ENCODE measurements around the gene TCEA3.
A peak's percentile ranks its signal among the peaks of the same experiment; 100 is the strongest.

TCEA3 gene

DNA sequence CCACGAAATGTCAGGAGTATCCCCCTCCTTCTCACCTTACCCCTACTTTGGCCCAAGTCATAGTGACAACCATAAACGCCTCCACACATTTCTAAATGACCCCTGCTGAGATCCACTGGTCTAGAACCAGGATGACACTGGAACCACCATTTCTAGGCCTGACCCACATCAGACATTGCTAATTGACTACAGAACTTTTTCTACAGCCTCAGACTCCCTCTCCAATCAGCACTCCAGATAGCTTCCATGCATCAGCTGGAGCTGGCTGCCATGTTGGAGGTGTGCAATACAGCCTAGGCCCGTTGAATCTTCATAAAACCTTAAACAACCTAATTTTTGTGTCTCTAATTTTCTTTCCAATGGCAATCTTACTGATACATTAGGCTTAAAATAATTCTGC is 18.6 kb downstream of the TCEA3 start:
- no peak for DNase-seq (ENCODE audit: low spot score)
- TF ChIP-seq, protein P1, sequence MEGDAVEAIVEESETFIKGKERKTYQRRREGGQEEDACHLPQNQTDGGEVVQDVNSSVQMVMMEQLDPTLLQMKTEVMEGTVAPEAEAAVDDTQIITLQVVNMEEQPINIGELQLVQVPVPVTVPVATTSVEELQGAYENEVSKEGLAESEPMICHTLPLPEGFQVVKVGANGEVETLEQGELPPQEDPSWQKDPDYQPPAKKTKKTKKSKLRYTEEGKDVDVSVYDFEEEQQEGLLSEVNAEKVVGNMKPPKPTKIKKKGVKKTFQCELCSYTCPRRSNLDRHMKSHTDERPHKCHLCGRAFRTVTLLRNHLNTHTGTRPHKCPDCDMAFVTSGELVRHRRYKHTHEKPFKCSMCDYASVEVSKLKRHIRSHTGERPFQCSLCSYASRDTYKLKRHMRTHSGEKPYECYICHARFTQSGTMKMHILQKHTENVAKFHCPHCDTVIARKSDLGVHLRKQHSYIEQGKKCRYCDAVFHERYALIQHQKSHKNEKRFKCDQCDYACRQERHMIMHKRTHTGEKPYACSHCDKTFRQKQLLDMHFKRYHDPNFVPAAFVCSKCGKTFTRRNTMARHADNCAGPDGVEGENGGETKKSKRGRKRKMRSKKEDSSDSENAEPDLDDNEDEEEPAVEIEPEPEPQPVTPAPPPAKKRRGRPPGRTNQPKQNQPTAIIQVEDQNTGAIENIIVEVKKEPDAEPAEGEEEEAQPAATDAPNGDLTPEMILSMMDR (conservative IDR thresholded peaks at IDR 0.05; ENCODE audit: low read depth), result no peak
- no peak overlapping the region for H3K27ac ChIP-seq
- ChIA-PET POLR2A (ENCODE audit: low non-redundant PET) (no interaction called here), CTCF (no interaction called here)

DNA sequence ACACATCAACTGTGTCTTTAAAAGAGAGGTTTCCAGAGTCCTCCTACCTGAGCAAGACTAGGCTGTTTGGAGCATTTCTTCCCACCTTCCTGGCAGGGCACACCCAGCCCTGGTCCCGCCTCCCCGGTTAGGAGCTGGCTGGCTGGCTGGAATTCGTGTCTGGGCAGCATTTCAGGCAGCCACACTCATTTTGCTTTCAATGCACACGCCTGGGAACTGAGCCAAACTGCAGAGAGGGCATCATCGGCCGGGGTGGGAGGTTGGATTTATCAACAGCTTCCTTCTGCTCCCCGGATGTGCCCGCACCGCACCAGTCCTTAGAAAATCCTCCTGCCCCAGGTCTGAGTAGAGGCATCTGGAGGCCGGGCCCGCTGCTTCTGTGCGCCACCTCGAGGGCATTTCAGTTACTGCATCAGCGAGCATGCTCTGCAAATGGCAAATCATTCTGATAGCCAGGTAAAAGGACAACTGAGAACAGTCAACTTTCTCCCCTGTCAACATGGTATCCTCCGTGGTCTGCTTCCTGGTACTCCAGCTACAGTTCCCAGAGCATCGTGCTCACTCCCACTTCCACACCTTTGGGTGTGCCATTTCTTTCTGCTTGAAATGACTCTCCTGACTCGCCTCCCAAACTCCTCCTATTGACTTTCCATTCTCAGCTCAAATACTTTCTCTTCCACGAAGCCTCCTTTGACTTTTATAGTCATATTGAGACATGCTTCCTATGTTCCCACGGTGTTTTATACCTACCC is 20.6 kb downstream of the TCEA3 start:
- TF ChIP-seq, protein P1 (conservative IDR thresholded peaks at IDR 0.05; ENCODE audit: low read depth), result peak; percentile 97
- H3K27ac ChIP-seq, result peak overlapping the region; percentile 87
- POLR2A ChIA-PET (ENCODE audit: low non-redundant PET), result interaction anchor here (0.7 kb wide), 2 partner anchors 9 to 27 kb away, joined by 3 to 5 read pairs; no protein-coding TSS in a partner anchor
- DNase-seq (ENCODE audit: low spot score), result peak; percentile 98
- CTCF ChIA-PET, result interaction anchor here (0.5 to 2.1 kb wide), 28 partner anchors 9 to 1782 kb away, joined by 3 to 12 read pairs (median 3); partner anchors contain the start of genes ASAP3, HNRNPR and ZNF436

DNA sequence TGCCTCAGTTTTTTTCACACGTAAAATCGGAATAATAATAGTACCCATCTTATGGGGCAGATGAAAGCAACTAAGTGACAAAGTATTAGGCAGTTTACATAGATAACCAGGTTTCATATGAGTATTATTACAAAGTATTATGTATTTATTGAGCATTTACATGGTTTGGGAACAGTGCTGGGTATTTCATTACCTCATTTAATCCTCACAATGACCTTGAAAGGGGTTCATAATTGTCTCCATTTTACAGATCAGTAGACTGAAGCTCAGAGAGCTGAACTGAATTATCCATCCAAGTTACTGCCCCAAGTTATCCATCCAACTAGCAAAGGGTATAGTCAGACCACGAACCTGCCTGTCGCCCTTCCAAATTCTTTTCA is 21.2 kb downstream of the TCEA3 start:
- DNase-seq (ENCODE audit: low spot score), result no peak
- H3K27ac ChIP-seq, result peak overlapping the region; percentile 87
- ChIA-PET POLR2A (ENCODE audit: low non-redundant PET) (interaction anchor here (0.7 kb wide), 2 partner anchors 9 to 27 kb away, joined by 3 to 5 read pairs; no protein-coding TSS in a partner anchor), CTCF (interaction anchor here (0.6 to 2.1 kb wide), 24 partner anchors 9 to 356 kb away, joined by 3 to 13 read pairs (median 4); partner anchors contain the start of genes ASAP3, HNRNPR and ZNF436)
- TF ChIP-seq, protein P1 (conservative IDR thresholded peaks at IDR 0.05; ENCODE audit: low read depth), result no peak

DNA sequence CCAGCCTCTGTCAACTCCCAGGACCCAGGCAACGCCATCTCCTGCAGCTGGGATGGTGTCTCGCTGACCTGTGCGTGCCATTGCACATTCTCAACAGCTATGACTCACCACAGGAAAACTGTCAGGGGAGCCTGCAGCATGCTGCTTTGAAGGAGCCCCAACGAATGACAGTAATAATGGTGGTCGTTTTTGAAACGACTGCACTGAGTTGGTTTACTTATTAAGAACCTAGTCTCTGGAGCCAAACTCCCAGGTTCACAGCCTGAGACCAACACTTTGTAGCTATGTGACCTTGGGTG is 21.6 kb downstream of the TCEA3 start:
- ChIA-PET POLR2A (ENCODE audit: low non-redundant PET) (no interaction called here), CTCF (interaction anchor here (0.6 to 1.9 kb wide), 8 partner anchors 12 to 356 kb away, joined by 3 to 13 read pairs (median 4); partner anchors contain the start of gene ZNF436)
- TF ChIP-seq, protein P1 (conservative IDR thresholded peaks at IDR 0.05; ENCODE audit: low read depth), result no peak
- H3K27ac ChIP-seq, result peak overlapping the region; percentile 87
- DNase-seq (ENCODE audit: low spot score), result peak; percentile 81

DNA sequence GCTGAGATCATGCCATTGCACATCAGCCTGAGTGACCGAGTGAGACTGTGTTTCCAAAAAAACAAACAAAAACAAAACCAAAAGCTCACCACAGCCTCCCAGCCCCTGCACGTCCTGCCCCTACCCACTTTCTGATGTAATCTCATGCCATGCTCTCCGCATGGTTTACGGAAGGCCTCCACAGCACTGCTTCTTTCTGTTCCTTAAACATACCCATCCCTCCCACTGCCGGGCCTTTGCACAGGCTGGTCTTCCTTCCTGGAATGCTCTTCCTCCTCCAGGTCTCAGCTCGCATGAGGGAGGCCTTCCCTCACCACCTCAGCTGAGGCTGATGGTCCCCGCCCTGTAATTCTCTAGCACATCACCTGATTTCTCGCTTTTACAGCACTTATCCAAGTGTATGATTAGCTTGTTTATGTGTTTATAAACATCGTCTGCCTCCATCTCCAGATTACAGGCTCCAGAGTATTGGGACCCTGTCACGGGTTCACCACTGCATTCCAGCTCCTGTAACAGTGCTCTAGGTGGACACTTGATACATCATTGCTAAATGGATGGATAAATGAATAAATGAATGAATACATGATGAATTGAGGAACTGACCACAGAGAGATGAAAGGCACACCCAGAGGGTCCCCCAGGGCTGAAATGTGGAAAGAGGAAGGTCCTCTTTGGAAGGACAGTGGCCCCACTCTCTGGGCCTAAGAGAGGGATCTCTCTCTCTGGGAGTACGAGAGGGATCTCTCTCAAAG is 22.1 kb downstream of the TCEA3 start:
- TF ChIP-seq, protein P1 (conservative IDR thresholded peaks at IDR 0.05; ENCODE audit: low read depth), result no peak
- DNase-seq (ENCODE audit: low spot score), result no peak
- peak overlapping the region; percentile 87 for H3K27ac ChIP-seq
- ChIA-PET POLR2A (ENCODE audit: low non-redundant PET) (interaction anchor here (0.9 kb wide), 1 partner anchor 41 kb away, joined by 3 read pairs; no protein-coding TSS in a partner anchor), CTCF (interaction anchor here (0.6 to 1.9 kb wide), 6 partner anchors 17 to 356 kb away, joined by 3 to 13 read pairs (median 3); no protein-coding TSS in a partner anchor)

DNA sequence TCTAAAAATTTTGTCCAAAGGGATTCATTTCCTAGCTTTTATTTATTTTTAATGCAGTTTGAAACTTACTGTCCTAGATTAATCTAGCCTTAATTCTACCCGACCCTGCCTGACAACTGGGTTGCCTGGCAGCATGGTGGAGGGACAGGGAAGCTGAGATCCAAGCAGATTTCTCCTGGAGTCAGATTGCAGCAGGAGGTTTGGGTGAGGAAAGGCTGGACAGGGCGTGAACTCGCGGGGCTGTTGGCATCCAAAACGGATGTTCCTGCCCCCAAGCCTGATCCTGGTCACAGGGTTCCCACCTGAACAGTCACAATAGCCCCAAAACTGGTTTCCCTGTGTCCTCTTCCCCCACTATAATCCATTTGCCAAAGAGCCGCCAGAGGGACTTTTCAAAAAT is 23.2 kb downstream of the TCEA3 start:
- H3K27ac ChIP-seq, result peak overlapping the region; percentile 87
- POLR2A ChIA-PET (ENCODE audit: low non-redundant PET), result interaction anchor here (0.9 kb wide), 1 partner anchor 39 kb away, joined by 3 read pairs; no protein-coding TSS in a partner anchor
- TF ChIP-seq, protein P1 (conservative IDR thresholded peaks at IDR 0.05; ENCODE audit: low read depth), result no peak
- CTCF ChIA-PET, result interaction anchor here (0.7 to 0.8 kb wide), 2 partner anchors 63 to 217 kb away, joined by 3 read pairs; no protein-coding TSS in a partner anchor
- no peak for DNase-seq (ENCODE audit: low spot score)

Data from RWPE1 (cell line).